K562 (cell line): ENCODE results near the gene KLC3. TPM values are rescaled to one million over a fixed set of nuclear protein-coding genes. Genes with fewer than 3 reads are reported as not detected.

ENCODE experiments used
- ATAC-seq: fragments of 200-7000 bp; cut with Tn5 transposase; 3 replicates; pipeline ENCODE4 v1.9.1; 2020; ENCODE audit warnings: moderate library complexity
- BruUV-seq: library from RNA; stranded (reverse); fragments of 400-500 nt; replicated peaks from 2 replicates; lab custom pipeline; 2021; lab: Mats Ljungman, UMichigan
- CTCF ChIA-PET: fragments of 300-600 bp; formaldehyde crosslinking; extraction: SDS; loops from one replicate; lab custom pipeline; 2021; ENCODE audit warnings: low intra/inter-chr PET ratio; lab: Yijun Ruan, JAX
- POLR2A ChIA-PET: fragments of 300-600, 350-650 bp; sonication (Branson Sonifier 250); formaldehyde crosslinking; extraction: SDS; loops from one replicate; lab custom pipeline; 2021; ENCODE audit warnings: antibody characterized with exemption, inconsistent platforms; lab: Yijun Ruan, JAX
- DNase-seq, 4 experiments: peaks; one replicate each; pipeline versions ENCODE4 v3.0.0 to v3.0.0-alpha.2; 2011 to 2018; ENCODE audit warnings: low spot score in 3 of 4, mixed read lengths in 3 of 4; ENCODE audit errors: extremely low read depth in 1 of 4
- FAIRE-seq: peaks from 2 replicates; lab custom pipeline; 2011; peaks lifted over from hg19 to GRCh38; lab: Jason Lieb, UNC
- H2AFZ ChIP-seq: 2 replicates; pipeline ENCODE4 v1.6.0; 2011; ENCODE audit warnings: low read depth, low read length, control low read depth, inconsistent platforms
- H3K27ac ChIP-seq: fragments of 200-600 bp; 3 replicates; pipeline ENCODE4 v1.8.0; 2011; ENCODE audit warnings: low read depth, mild to moderate bottlenecking, control low read depth, inconsistent platforms, low read length, moderate library complexity, mixed read lengths; ENCODE audit errors: extremely low read depth
- H3K27me3 ChIP-seq, 2 experiments: fragments of 300-600 bp in 1 of 2; 2 replicates in 1 of 2; 3 replicates in 1 of 2; pipeline versions ENCODE4 v1.6.0 to v1.8.0; 2011; ENCODE audit warnings: inconsistent platforms in 2 of 2, low read length in 2 of 2, mild to moderate bottlenecking in 1 of 2, mixed read lengths in 1 of 2, moderate library complexity in 1 of 2; ENCODE audit not compliant: control insufficient read depth in 2 of 2, insufficient read depth in 2 of 2
- H3K36me3 ChIP-seq: fragments of 300-600 bp; 3 replicates; pipeline ENCODE4 v1.8.0; 2011; ENCODE audit warnings: mild to moderate bottlenecking, low read length, inconsistent platforms; ENCODE audit not compliant: control insufficient read depth, insufficient read depth
- H3K4me1 ChIP-seq, 2 experiments: fragments of 200-600 bp in 1 of 2; replicated peaks in 1 of 2; 2 replicates in 1 of 2; 3 replicates in 1 of 2; pipeline versions ENCODE4 v1.5.1 to v1.8.0; 2011; ENCODE audit warnings: inconsistent platforms in 2 of 2, low read length in 2 of 2, mild to moderate bottlenecking in 1 of 2, mixed read lengths in 1 of 2, moderate library complexity in 1 of 2; ENCODE audit not compliant: control insufficient read depth in 2 of 2, insufficient read depth in 2 of 2
- H3K4me2 ChIP-seq: 2 replicates; pipeline ENCODE4 v1.6.1; 2011; ENCODE audit warnings: low read length, control low read depth, inconsistent platforms, mixed read lengths; ENCODE audit not compliant: insufficient read depth
- H3K4me3 ChIP-seq: fragments of 200-600 bp; sonication (generic), shearing (Covaris generic); 2 replicates; pipeline ENCODE4 v1.5.1; 2016; ENCODE audit warnings: control low read depth, inconsistent platforms
- H3K79me2 ChIP-seq: fragments of 200-600 bp; 3 replicates; pipeline ENCODE4 v1.8.0; 2011; ENCODE audit warnings: low read length, inconsistent platforms; ENCODE audit not compliant: control insufficient read depth, insufficient read depth
- H3K9ac ChIP-seq, 2 experiments: 2 replicates each; pipeline versions ENCODE4 v1.6.0 to v1.6.1; 2011; ENCODE audit warnings: low read depth in 2 of 2, low read length in 2 of 2, control low read depth in 1 of 2, inconsistent platforms in 1 of 2, mild to moderate bottlenecking in 1 of 2, mixed read lengths in 1 of 2; ENCODE audit not compliant: insufficient read depth in 1 of 2
- H3K9me1 ChIP-seq: one replicate; pipeline ENCODE4 v1.6.0; 2011; ENCODE audit warnings: inconsistent platforms, mild to moderate bottlenecking, low read length, moderate library complexity; ENCODE audit not compliant: control insufficient read depth, insufficient read depth
- H3K9me3 ChIP-seq: replicated peaks from 2 replicates; pipeline ENCODE4 v1.5.1; 2011; ENCODE audit warnings: low read depth, low read length, inconsistent platforms; ENCODE audit not compliant: control insufficient read depth, insufficient read depth
- H4K20me1 ChIP-seq: replicated peaks from 2 replicates; pipeline ENCODE4 v1.6.1; 2011; ENCODE audit warnings: low read length, inconsistent platforms, mixed read lengths; ENCODE audit not compliant: control insufficient read depth, insufficient read depth
- CREB5 ChIP-seq: fragments of 250-450 bp; sonication (Bioruptor Pico); IDR thresholded peaks from 2 replicates; pipeline ENCODE4 v1.5.0; 2020; ENCODE audit warnings: mild to moderate bottlenecking
- FIP1L1 ChIP-seq: fragments of 200-400 bp; formaldehyde crosslinking; IDR thresholded peaks from 2 replicates; pipeline ENCODE4 v1.6.1; 2018; ENCODE audit warnings: mild to moderate bottlenecking, low read depth, low read length; ENCODE audit not compliant: poor library complexity, severe bottlenecking
- MCM5 ChIP-seq: fragments of 450-650 bp; IDR thresholded peaks from 2 replicates; pipeline ENCODE4 v1.6.1; 2016; ENCODE audit warnings: low read depth
- RBM15 ChIP-seq: fragments of 200-400 bp; formaldehyde crosslinking; IDR thresholded peaks from 2 replicates; pipeline ENCODE4 v1.6.1; 2018; ENCODE audit warnings: mild to moderate bottlenecking, low read length, moderate library complexity; ENCODE audit not compliant: insufficient read depth
- RBM39 ChIP-seq: fragments of 200-400 bp; formaldehyde crosslinking; optimal IDR thresholded peaks from 2 replicates; pipeline ENCODE3; 2018; ENCODE audit warnings: low read depth, low read length
- SIRT6 ChIP-seq: IDR thresholded peaks from one replicate; pipeline ENCODE4 v1.6.1; 2012; ENCODE audit warnings: low read depth, mild to moderate bottlenecking, control low read depth, inconsistent platforms, low read length, moderate library complexity
- TAF1 ChIP-seq: IDR thresholded peaks from 2 replicates; pipeline ENCODE4 v1.6.1; 2011; ENCODE audit warnings: mild to moderate bottlenecking, low read length, moderate library complexity; ENCODE audit not compliant: insufficient read depth, control insufficient read depth, severe bottlenecking; ENCODE audit errors: extremely low read depth
- TEAD1 ChIP-seq, 2 experiments: fragments of 450-650 bp in 1 of 2; sonication (generic) in 1 of 2; formaldehyde crosslinking; IDR thresholded peaks; 2 replicates each; pipeline versions ENCODE4 v1.4.0 to v1.8.0; 2020 to 2022; ENCODE audit warnings: mild to moderate bottlenecking in 2 of 2, missing genetic modification reagents in 1 of 2
- TFE3 ChIP-seq: fragments of 450-650 bp; formaldehyde crosslinking; IDR thresholded peaks from 2 replicates; pipeline ENCODE4 v1.4.0; 2020; ENCODE audit warnings: mild to moderate bottlenecking, mixed read lengths
- TRIM28 ChIP-seq: fragments of 450-650 bp; IDR thresholded peaks from 2 replicates; pipeline ENCODE4 v1.6.1; 2017
- WHSC1 ChIP-seq: IDR thresholded peaks from one replicate; pipeline ENCODE4 v1.6.1; 2012; ENCODE audit warnings: low read length, control low read depth, inconsistent platforms
- ZNF143 ChIP-seq: sonication (generic); formaldehyde crosslinking; IDR thresholded peaks from 2 replicates; pipeline ENCODE4 v1.9.0; 2022; ENCODE audit warnings: mild to moderate bottlenecking, missing genetic modification reagents
- ZNF274 ChIP-seq: IDR thresholded peaks from 2 replicates; pipeline ENCODE4 v1.6.1; 2011; ENCODE audit warnings: low read depth, mild to moderate bottlenecking, low read length, moderate library complexity, borderline replicate concordance
- ZNF436 ChIP-seq: fragments of 250-450, 450-650 bp; sonication (Bioruptor Pico); formaldehyde crosslinking; IDR thresholded peaks from 2 replicates; pipeline ENCODE4 v1.7.0; 2020; ENCODE audit warnings: mild to moderate bottlenecking
- whole genome bisulfite sequencing: fragments of 100-300 bp; shearing (Covaris generic); methylation state at CpG from one replicate; pipeline ENCODE4 v1.1.6; 2016; ENCODE audit warnings: low coverage, mixed read lengths; ENCODE audit not compliant: insufficient coverage; ENCODE audit errors: missing lambda C conversion rate; 5-methylcytosine and 5-hydroxymethylcytosine counted together
- in situ Hi-C: fragments of 300-500 bp; cut with MboI; formaldehyde crosslinking; loops from 4 replicates; pipeline ENCODE4 v1.15.0; 2018; ENCODE audit warnings: inconsistent platforms, mixed read lengths
- intact Hi-C: fragments of 100-400 bp; cut with micrococcal nuclease; formaldehyde crosslinking; loops from 2 replicates; pipeline ENCODE4 v1.14.2; 2022
- polyA plus RNA-seq, 8 experiments: library from polyadenylated mRNA; depleted of rRNA in 4 of 8; stranded (reverse) in 5 of 8; unstranded in 3 of 8; fragments of >200 nt; fragmentation: Nextera tagmentation in 2 of 8; fragmentation: Illumina TruSeq in 1 of 8; extraction: Ambion mirVana in 2 of 8; extraction: Trizol in 1 of 8; gene quantifications; 2 replicates each; pipeline versions ENCODE4 v1.2.1 to v1.2.3, GENCODE V29; 2011 to 2014; ENCODE audit warnings: inconsistent platforms in 1 of 8, missing spikeins in 1 of 8
- total RNA-seq, 7 experiments: library from RNA; depleted of rRNA in 6 of 7; stranded (reverse); fragments of >200 nt in 6 of 7; fragmentation: Illumina TruSeq in 2 of 7; extraction: Trizol in 2 of 7; gene quantifications; 2 replicates each; pipeline versions ENCODE4 v1.2.1 to v1.2.3, GENCODE V29; 2011 to 2021; ENCODE audit warnings: low replicate concordance in 1 of 7

KLC3 gene
- total and polyA plus RNA-seq, 9 of the 15 experiments (the other 6 are each of a cell fraction or from before 2014, with no cell fraction given) = 0.03 to 1.2 (median 0.59) TPM; not detected in 3

- ATAC-seq = no peak
- in situ Hi-C loops (no loop called here), intact Hi-C loops (no loop called here)
- FAIRE-seq = no peak
- Histone ChIP-seq H3K4me2 (no peak overlapping the region), H3K9me1 (no peaks in the 10 kb centered on the region), H3K27ac (no peak overlapping the region), H3K27me3 (no peaks in the 10 kb centered on the region), H4K20me1 (no peaks in the 10 kb centered on the region), H3K36me3 (peaks cover 13% of the 10 kb centered on the region; the same call in 2 of the 3 replicates), H3K9ac (no peak overlapping the region), H3K9me3 (no peaks in the 10 kb centered on the region), H3K4me3 (no peak overlapping the region), H2AFZ (no peak overlapping the region), H3K4me1 (no peaks in the 10 kb centered on the region; a peak in 1 of 5 replicates), H3K79me2 (no peaks in the 10 kb centered on the region)
- no TSS peak for BruUV-seq
- POLR2A ChIA-PET = interaction anchor here (0.7 to 2.0 kb wide), 4 partner anchors 9 to 173 kb away, joined by 3 to 6 read pairs (median 4); no protein-coding TSS in a partner anchor
- CTCF ChIA-PET = no interaction called here
- WGBS = 92% methylated on average over 1 of the region's 1 CpG
- TF ChIP-seq ZNF143 (peak; percentile 60), TAF1 (no peak)
- DNase-seq = no peak
These were observed 48.7 kb upstream of the KLC3 start for GRCh38 chr19:45291834-45292233.

- no peak overlapping the region for H2AFZ ChIP-seq
- no peak overlapping the region for H3K27ac ChIP-seq
- peaks cover 10% of the 10 kb centered on the region; the same call in 1 of the 3 replicates for H3K36me3 ChIP-seq
- no peak overlapping the region for H3K4me3 ChIP-seq
- in situ Hi-C loops = no loop called here
- H3K4me1 ChIP-seq = no peaks in the 10 kb centered on the region; a peak in 1 of 5 replicates
- no peaks in the 10 kb centered on the region for H3K79me2 ChIP-seq
- FAIRE-seq (peak; percentile 62), ATAC-seq (peak; percentile 65), DNase-seq (no peak)
- POLR2A ChIA-PET = interaction anchor here (0.6 to 1.8 kb wide), 3 partner anchors 14 to 21 kb away, joined by 3 to 5 read pairs (median 3); no protein-coding TSS in a partner anchor
- 0 out of 4 replicates have a peak overlapping the region, but pooled peaks of 1 of the 2 experiments have one; percentile 42 for H3K9ac ChIP-seq
- H3K9me3 ChIP-seq = no peaks in the 10 kb centered on the region
- H3K9me1 ChIP-seq = no peaks in the 10 kb centered on the region
- no peaks in the 10 kb centered on the region for H4K20me1 ChIP-seq
- intact Hi-C loops = no loop called here
- WGBS = 0% methylated on average over 3 of the region's 4 CpGs
- BruUV-seq = no TSS peak
- no peaks in the 10 kb centered on the region for H3K27me3 ChIP-seq
- no peak overlapping the region for H3K4me2 ChIP-seq
- CTCF ChIA-PET = no interaction called here
- TF ChIP-seq CREB5 (CRISPR knock-in tag) = no peak
- TF ChIP-seq TFE3 (CRISPR knock-in tag) = peak; percentile 23
- TF ChIP-seq FIP1L1 = no peak
- TF ChIP-seq SIRT6 = no peak
- TF ChIP-seq ZNF274 = no peak
- TF ChIP-seq TRIM28 = no peak
- TF ChIP-seq TEAD1 (CRISPR knock-in tag; IDR thresholded peaks at IDR 0.05) = no peak
- TF ChIP-seq WHSC1 = no peak
- no peak for TF ChIP-seq ZNF436 (CRISPR knock-in tag)
- no peak for TF ChIP-seq MCM5
- TF ChIP-seq RBM15 = no peak
- TF ChIP-seq RBM39 = no peak
These were observed 46.9 kb upstream of the KLC3 start for GRCh38 chr19:45293682-45294081.
